CD4-positive, alpha-beta T cell (primary cell): ENCODE measurements around the gene SLF2. TPM values are rescaled to one million over a fixed set of nuclear protein-coding genes. Genes with fewer than 3 reads are reported as not detected.
"Not testable (repeated sequence)": the region's sequence is repeated elsewhere in the genome, so short reads cannot be mapped to it uniquely, and the experiment has no call there.

Source experiments
- ATAC-seq: fragments of 200-7000 bp; cut with Tn5 transposase; one replicate; pipeline ENCODE4 v1.10.0; 2022; ENCODE audit warnings: mild to moderate bottlenecking; ENCODE audit not compliant: poor library complexity
- CTCF ChIA-PET: fragments of 350-600 bp; sonication (Branson Sonifier 250); formaldehyde crosslinking; loops from one replicate; lab custom pipeline; 2021; ENCODE audit warnings: antibody characterized with exemption, inconsistent platforms; lab: Charles Lee
- POLR2A ChIA-PET: fragments of 350-600 bp; sonication (Branson Sonifier 250); formaldehyde crosslinking; loops from one replicate; lab custom pipeline; 2021; ENCODE audit warnings: antibody characterized with exemption, inconsistent platforms; lab: Charles Lee
- DNase-seq, 14 experiments: peaks; one replicate each; pipeline ENCODE4 v3.0.0-alpha.2; 2013 to 2020; ENCODE audit warnings: mixed read lengths in 2 of 14
- H3K27ac ChIP-seq, 2 donors: one replicate each; pipeline versions ENCODE4 v1.5.1 to v1.7.0; 2013; ENCODE audit warnings: low read length in 2 of 2, low read depth in 1 of 2, mild to moderate bottlenecking in 1 of 2
- H3K27me3 ChIP-seq, 2 experiments: 1 replicate in 1 of 2; 2 replicates in 1 of 2; pipeline versions ENCODE4 v1.6.1 to v1.7.0; 2013; ENCODE audit warnings: low read length in 2 of 2, control low read depth in 1 of 2, mild to moderate bottlenecking in 1 of 2, moderate library complexity in 1 of 2; ENCODE audit not compliant: insufficient read depth in 2 of 2, control insufficient read depth in 1 of 2
- H3K36me3 ChIP-seq: one replicate; pipeline ENCODE4 v1.6.1; 2013; ENCODE audit warnings: low read length, control low read depth; ENCODE audit not compliant: insufficient read depth
- H3K4me1 ChIP-seq: one replicate; pipeline ENCODE4 v1.6.1; 2013; ENCODE audit warnings: low read length, control low read depth; ENCODE audit not compliant: insufficient read depth
- H3K4me3 ChIP-seq: one replicate; pipeline ENCODE4 v1.5.1; 2013; ENCODE audit warnings: mild to moderate bottlenecking, low read length, moderate library complexity
- H3K9me3 ChIP-seq, 2 experiments: 1 replicate in 1 of 2; 2 replicates in 1 of 2; pipeline versions ENCODE4 v1.6.1 to v1.7.0; 2013; ENCODE audit warnings: low read length in 2 of 2, mild to moderate bottlenecking in 2 of 2, control low read depth in 1 of 2, moderate library complexity in 1 of 2; ENCODE audit not compliant: control insufficient read depth in 1 of 2, insufficient read depth in 1 of 2
- H3K27ac Mint-ChIP-seq: one replicate; pipeline ENCODE4 v1.8.0; 2020; ENCODE audit warnings: mixed read lengths
- H3K27me3 Mint-ChIP-seq: one replicate; pipeline ENCODE4 v1.8.0; 2021; ENCODE audit warnings: mixed read lengths
- H3K36me3 Mint-ChIP-seq: one replicate; pipeline ENCODE4 v1.8.0; 2021; ENCODE audit warnings: low read depth, mixed read lengths
- H3K4me1 Mint-ChIP-seq: one replicate; pipeline ENCODE4 v1.8.0; 2021; ENCODE audit warnings: low read depth, mixed read lengths
- H3K4me3 Mint-ChIP-seq: one replicate; pipeline ENCODE4 v1.8.0; 2020; ENCODE audit warnings: mild to moderate bottlenecking, mixed read lengths
- H3K9me3 Mint-ChIP-seq: one replicate; pipeline ENCODE4 v1.8.0; 2020; ENCODE audit warnings: mixed read lengths
- CTCF ChIP-seq: fragments of 200-600 bp; IDR thresholded peaks from one replicate; pipeline ENCODE4 v1.8.0; 2022; ENCODE audit warnings: antibody characterized with exemption, mild to moderate bottlenecking
- intact Hi-C, 2 experiments: fragments of 100-400 bp; cut with DNase I in 1 of 2; cut with micrococcal nuclease in 1 of 2; formaldehyde crosslinking; loops; one replicate each; pipeline versions ENCODE4 v1.15.1 to v1.9.0; 2023 to 2025; cut with DNase I, micrococcal nuclease
- total RNA-seq, 174 experiments: library from RNA in 2 of 174; stranded (reverse) in 2 of 174; gene quantifications; one replicate each; pipeline ENCODE4 v1.2.3 and lab custom pipeline; 2021 to 2026

SLF2 gene
- total RNA-seq, 2 experiments from 2014 or later, result 11.1 TPM

- Mint-ChIP-seq H3K27ac (no peak overlapping the region), H3K27me3 (no peaks in the 10 kb centered on the region), H3K4me3 (peak overlapping the region; percentile 74), H3K9me3 (no peaks in the 10 kb centered on the region), H3K4me1 (peaks cover 21% of the 10 kb centered on the region), H3K36me3 (no peaks in the 10 kb centered on the region)
- DNase-seq (no peak), ATAC-seq (no peak)
- H3K36me3 ChIP-seq, result no peaks in the 10 kb centered on the region
- no peaks in the 10 kb centered on the region for H3K27me3 ChIP-seq
- no peaks in the 10 kb centered on the region for H3K9me3 ChIP-seq
- intact Hi-C loops, result loop anchor here in 1 of 2 experiments (2.0 kb wide), 1 partner anchor 20 kb away; no protein-coding TSS in a partner anchor
- no peak for TF ChIP-seq CTCF
- no peak overlapping the region for H3K27ac ChIP-seq
- ChIA-PET CTCF (no interaction called here), POLR2A (interaction anchor here (1.1 kb wide), 1 partner anchor 14 kb away, joined by 3 read pairs; no protein-coding TSS in a partner anchor)
- peaks cover 20% of the 10 kb centered on the region for H3K4me1 ChIP-seq
- no peak overlapping the region for H3K4me3 ChIP-seq
Observed at GRCh38 chr10:100970914-100971811, 58.4 kb downstream of the SLF2 start.

GRCh38 chr10:100972115-100972903, 59.5 kb downstream of the SLF2 start:
- Mint-ChIP-seq H3K27ac (no peak overlapping the region), H3K9me3 (no peaks in the 10 kb centered on the region), H3K36me3 (peaks cover 8% of the 10 kb centered on the region), H3K4me3 (no peak overlapping the region), H3K4me1 (peaks cover 21% of the 10 kb centered on the region), H3K27me3 (no peaks in the 10 kb centered on the region)
- Histone ChIP-seq H3K27me3 (no peaks in the 10 kb centered on the region), H3K9me3 (no peaks in the 10 kb centered on the region), H3K36me3 (no peaks in the 10 kb centered on the region), H3K27ac (no peak overlapping the region), H3K4me1 (peaks cover 20% of the 10 kb centered on the region), H3K4me3 (no peak overlapping the region)
- intact Hi-C loops, result no loop called here
- no peak for ATAC-seq
- POLR2A ChIA-PET, result no interaction called here
- CTCF ChIA-PET, result no interaction called here
- no peak for DNase-seq
- TF ChIP-seq CTCF, result no peak

GRCh38 chr10:100972904-100973535, 60.3 kb downstream of the SLF2 start:
- H3K27ac ChIP-seq, result no peak overlapping the region
- H3K9me3 Mint-ChIP-seq, result no peaks in the 10 kb centered on the region
- H3K4me3 ChIP-seq, result no peak overlapping the region
- H3K36me3 Mint-ChIP-seq, result peaks cover 9% of the 10 kb centered on the region
- H3K4me1 Mint-ChIP-seq, result peaks cover 21% of the 10 kb centered on the region
- CTCF ChIA-PET, result no interaction called here
- no peaks in the 10 kb centered on the region for H3K9me3 ChIP-seq
- DNase-seq (no peak), ATAC-seq (no peak)
- POLR2A ChIA-PET, result no interaction called here
- H3K36me3 ChIP-seq, result no peaks in the 10 kb centered on the region
- TF ChIP-seq CTCF, result no peak
- H3K27me3 Mint-ChIP-seq, result no peaks in the 10 kb centered on the region
- no peaks in the 10 kb centered on the region for H3K27me3 ChIP-seq
- no peak overlapping the region for H3K27ac Mint-ChIP-seq
- H3K4me1 ChIP-seq, result peaks cover 20% of the 10 kb centered on the region
- no peak overlapping the region for H3K4me3 Mint-ChIP-seq
- intact Hi-C loops, result no loop called here

- H3K27me3 Mint-ChIP-seq, POLR2A ChIA-PET, H3K4me3 ChIP-seq, H3K4me3 Mint-ChIP-seq, DNase-seq, H3K27me3 ChIP-seq, intact Hi-C loops, H3K36me3 ChIP-seq, CTCF ChIA-PET, ATAC-seq, H3K27ac Mint-ChIP-seq, H3K4me1 ChIP-seq, H3K4me1 Mint-ChIP-seq, H3K27ac ChIP-seq, H3K9me3 ChIP-seq, H3K9me3 Mint-ChIP-seq: not testable (repeated sequence)
- H3K36me3 Mint-ChIP-seq, result peaks cover 20% of the 10 kb centered on the region
Observed at GRCh38 chr10:100975397-100975796, 62.6 kb downstream of the SLF2 start.
